ENCODE results near the gene USPL1. TPM values are rescaled to one million over a fixed set of nuclear protein-coding genes. Genes with fewer than 3 reads are reported as not detected.

USPL1 gene
- total and polyA plus RNA-seq, 2 of the 13 experiments (the other 11 are each of a cell fraction or from before 2014, with no cell fraction given) = 13.7 to 15.9 TPM

DNA sequence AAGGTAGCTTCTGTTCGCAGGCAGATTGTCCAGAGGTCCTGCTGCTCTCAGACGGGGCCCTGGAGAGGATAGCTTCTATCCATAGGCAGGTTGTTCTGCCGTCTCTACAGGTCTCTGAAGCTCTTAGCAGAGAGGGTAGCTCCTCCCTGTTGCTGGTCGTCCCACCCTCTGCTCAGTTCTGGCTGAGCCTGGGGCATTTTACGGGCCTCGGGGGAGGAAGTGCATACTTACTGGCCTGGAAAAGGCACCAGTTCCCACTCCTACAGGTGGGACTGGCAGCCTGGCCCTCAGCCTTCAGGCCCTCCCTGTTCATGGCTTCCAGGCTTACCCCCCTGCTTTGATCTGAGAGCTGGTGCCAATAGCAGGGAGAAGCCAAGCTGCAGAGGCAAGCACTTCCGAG lies 42.3 kb downstream of the USPL1 start:
- H3K36me3 ChIP-seq (replicated peaks in 1 of 2; ENCODE audit: control insufficient read depth in 1 of 2, insufficient read depth in 2 of 2, low read length in 2 of 2) = peaks cover 3 to 29% of the 10 kb centered on the region in 2 experiments; a peak in 4 of 5 replicates
- H3K79me2 ChIP-seq (ENCODE audit: insufficient read depth, low read length) = no peaks in the 10 kb centered on the region
- no peak overlapping the region for H3K4me2 ChIP-seq (ENCODE audit: low read depth, low read length)
- H3K27me3 ChIP-seq (ENCODE audit: control insufficient read depth in 1 of 2, insufficient read depth in 2 of 2, low read length in 2 of 2) = no peaks in the 10 kb centered on the region
- no TSS peak for BruUV-seq (replicated peaks)
- CTCF ChIA-PET (ENCODE audit: low intra/inter-chr PET ratio, low total read pairs) = no interaction called here
- no peaks in the 10 kb centered on the region for H3K9me3 ChIP-seq (ENCODE audit: low read length)
- H3K4me3 ChIP-seq (replicated peaks in 1 of 3; ENCODE audit: insufficient read depth in 1 of 3, low read depth in 2 of 3, low read length in 3 of 3) = no peak overlapping the region
- no peak overlapping the region for H3K9ac ChIP-seq (ENCODE audit: insufficient read depth, low read depth, low read length)
- no CpG with 5 or more reads among the region's 7 CpGs for WGBS (ENCODE audit: low lambda C conversion rate)
- in situ Hi-C loops (cut with HindIII; ENCODE audit: extremely low pct_ligation_motif_present, low pct_unique_long_range_greater_than_20kb) = no loop called here
- TF ChIP-seq POLR2G (IDR thresholded peaks at IDR 0.05; ENCODE audit: low read depth, low read length) (peak; percentile 44), AGO2 (optimal IDR thresholded peaks at IDR 0.05; ENCODE audit: low read depth, low read length) (peak; percentile 68), ZNF550 (CRISPR knock-in tag; IDR thresholded peaks at IDR 0.05; ENCODE audit: borderline replicate concordance) (no peak)
- no peak overlapping the region for H2AFZ ChIP-seq (ENCODE audit: low read length)
- H3K27ac ChIP-seq (ENCODE audit: extremely low read length, insufficient read depth, low read length) = no peak overlapping the region
- POLR2A ChIA-PET = no interaction called here
- FAIRE-seq (no peak), ATAC-seq (peak; percentile 52), DNase-seq (ENCODE audit: low spot score) (no peak)
- H4K20me1 ChIP-seq (ENCODE audit: insufficient read depth, low read length) = no peaks in the 10 kb centered on the region
- H3K4me1 ChIP-seq (ENCODE audit: insufficient read depth, low read length) = peaks cover 10% of the 10 kb centered on the region
- intact Hi-C loops (cut with micrococcal nuclease; ENCODE audit: unreplicated experiment) = no loop called here

DNA sequence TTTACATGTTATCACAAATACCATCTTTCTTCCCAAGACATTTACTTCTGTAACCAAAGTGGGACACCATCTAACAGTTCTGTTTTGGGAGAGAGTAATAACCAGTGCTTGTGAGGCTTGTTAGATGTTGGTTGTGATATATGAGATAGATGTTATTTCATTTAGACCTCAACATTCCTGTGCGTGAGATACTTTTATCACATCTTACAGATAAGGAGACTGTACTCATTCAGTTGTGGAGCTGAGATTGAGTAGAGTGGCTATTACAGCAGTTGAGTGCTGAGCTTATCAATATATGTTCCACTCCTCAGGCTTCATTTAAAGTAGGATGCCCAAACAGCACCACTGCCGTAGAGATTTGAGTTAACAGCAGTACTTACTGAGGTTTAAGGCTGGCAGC lies 43.1 kb downstream of the USPL1 start:
- Histone ChIP-seq H2AFZ (ENCODE audit: low read length) (no peak overlapping the region), H3K4me1 (ENCODE audit: insufficient read depth, low read length) (peaks cover 18% of the 10 kb centered on the region), H4K20me1 (ENCODE audit: insufficient read depth, low read length) (no peaks in the 10 kb centered on the region), H3K36me3 (replicated peaks in 1 of 2; ENCODE audit: control insufficient read depth in 1 of 2, insufficient read depth in 2 of 2, low read length in 2 of 2) (peaks cover 3 to 29% of the 10 kb centered on the region in 2 experiments; a peak in 4 of 5 replicates), H3K4me2 (ENCODE audit: low read depth, low read length) (no peak overlapping the region), H3K9me3 (ENCODE audit: low read length) (no peaks in the 10 kb centered on the region), H3K4me3 (replicated peaks in 1 of 3; ENCODE audit: insufficient read depth in 1 of 3, low read depth in 2 of 3, low read length in 3 of 3) (no peak overlapping the region), H3K27me3 (ENCODE audit: control insufficient read depth in 1 of 2, insufficient read depth in 2 of 2, low read length in 2 of 2) (no peaks in the 10 kb centered on the region), H3K9ac (ENCODE audit: insufficient read depth, low read depth, low read length) (no peak overlapping the region), H3K79me2 (ENCODE audit: insufficient read depth, low read length) (no peaks in the 10 kb centered on the region), H3K27ac (ENCODE audit: extremely low read length, insufficient read depth, low read length) (no peak overlapping the region)
- no peak for ATAC-seq
- intact Hi-C loops (cut with micrococcal nuclease; ENCODE audit: unreplicated experiment) = no loop called here
- no peak for DNase-seq (ENCODE audit: low spot score)
- BruUV-seq (replicated peaks) = no TSS peak
- CTCF ChIA-PET (ENCODE audit: low intra/inter-chr PET ratio, low total read pairs) = no interaction called here
- 100% methylated on average over 2 of the region's 2 CpGs for WGBS (ENCODE audit: low lambda C conversion rate)
- in situ Hi-C loops (cut with HindIII; ENCODE audit: extremely low pct_ligation_motif_present, low pct_unique_long_range_greater_than_20kb) = no loop called here
- FAIRE-seq = no peak
- POLR2A ChIA-PET = no interaction called here
- no peak for TF ChIP-seq ZNF615 (CRISPR knock-in tag; IDR thresholded peaks at IDR 0.05; ENCODE audit: borderline replicate concordance)
- TF ChIP-seq TBP (CRISPR knock-in tag; IDR thresholded peaks at IDR 0.05) = no peak
- TF ChIP-seq, protein P1, sequence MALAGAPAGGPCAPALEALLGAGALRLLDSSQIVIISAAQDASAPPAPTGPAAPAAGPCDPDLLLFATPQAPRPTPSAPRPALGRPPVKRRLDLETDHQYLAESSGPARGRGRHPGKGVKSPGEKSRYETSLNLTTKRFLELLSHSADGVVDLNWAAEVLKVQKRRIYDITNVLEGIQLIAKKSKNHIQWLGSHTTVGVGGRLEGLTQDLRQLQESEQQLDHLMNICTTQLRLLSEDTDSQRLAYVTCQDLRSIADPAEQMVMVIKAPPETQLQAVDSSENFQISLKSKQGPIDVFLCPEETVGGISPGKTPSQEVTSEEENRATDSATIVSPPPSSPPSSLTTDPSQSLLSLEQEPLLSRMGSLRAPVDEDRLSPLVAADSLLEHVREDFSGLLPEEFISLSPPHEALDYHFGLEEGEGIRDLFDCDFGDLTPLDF (CRISPR knock-in tag; IDR thresholded peaks at IDR 0.05) = no peak
- TF ChIP-seq, protein P2, sequence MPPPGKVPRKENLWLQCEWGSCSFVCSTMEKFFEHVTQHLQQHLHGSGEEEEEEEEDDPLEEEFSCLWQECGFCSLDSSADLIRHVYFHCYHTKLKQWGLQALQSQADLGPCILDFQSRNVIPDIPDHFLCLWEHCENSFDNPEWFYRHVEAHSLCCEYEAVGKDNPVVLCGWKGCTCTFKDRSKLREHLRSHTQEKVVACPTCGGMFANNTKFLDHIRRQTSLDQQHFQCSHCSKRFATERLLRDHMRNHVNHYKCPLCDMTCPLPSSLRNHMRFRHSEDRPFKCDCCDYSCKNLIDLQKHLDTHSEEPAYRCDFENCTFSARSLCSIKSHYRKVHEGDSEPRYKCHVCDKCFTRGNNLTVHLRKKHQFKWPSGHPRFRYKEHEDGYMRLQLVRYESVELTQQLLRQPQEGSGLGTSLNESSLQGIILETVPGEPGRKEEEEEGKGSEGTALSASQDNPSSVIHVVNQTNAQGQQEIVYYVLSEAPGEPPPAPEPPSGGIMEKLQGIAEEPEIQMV (CRISPR knock-in tag; IDR thresholded peaks at IDR 0.05; ENCODE audit: low read depth) = no peak
- TF ChIP-seq SRY (CRISPR knock-in tag; IDR thresholded peaks at IDR 0.05) = no peak
- TF ChIP-seq, protein P3, sequence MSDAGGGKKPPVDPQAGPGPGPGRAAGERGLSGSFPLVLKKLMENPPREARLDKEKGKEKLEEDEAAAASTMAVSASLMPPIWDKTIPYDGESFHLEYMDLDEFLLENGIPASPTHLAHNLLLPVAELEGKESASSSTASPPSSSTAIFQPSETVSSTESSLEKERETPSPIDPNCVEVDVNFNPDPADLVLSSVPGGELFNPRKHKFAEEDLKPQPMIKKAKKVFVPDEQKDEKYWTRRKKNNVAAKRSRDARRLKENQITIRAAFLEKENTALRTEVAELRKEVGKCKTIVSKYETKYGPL (CRISPR knock-in tag; IDR thresholded peaks at IDR 0.05) = no peak
- TF ChIP-seq JUND (CRISPR knock-in tag; IDR thresholded peaks at IDR 0.05) = no peak
- no peak for TF ChIP-seq CEBPB (IDR thresholded peaks at IDR 0.05; ENCODE audit: borderline replicate concordance, low read depth, low read length)
- TF ChIP-seq, protein P4, sequence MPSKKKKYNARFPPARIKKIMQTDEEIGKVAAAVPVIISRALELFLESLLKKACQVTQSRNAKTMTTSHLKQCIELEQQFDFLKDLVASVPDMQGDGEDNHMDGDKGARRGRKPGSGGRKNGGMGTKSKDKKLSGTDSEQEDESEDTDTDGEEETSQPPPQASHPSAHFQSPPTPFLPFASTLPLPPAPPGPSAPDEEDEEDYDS (CRISPR knock-in tag; IDR thresholded peaks at IDR 0.05) = no peak
- TF ChIP-seq ISX (CRISPR knock-in tag; conservative IDR thresholded peaks at IDR 0.05) = no peak
- no peak for TF ChIP-seq CENPT (CRISPR knock-in tag; IDR thresholded peaks at IDR 0.05; ENCODE audit: low read depth)
- no peak for TF ChIP-seq EP300 (IDR thresholded peaks at IDR 0.05; ENCODE audit: low read depth in 2 of 2, low read length in 2 of 2)
- TF ChIP-seq EP300 (CRISPR knock-in tag; IDR thresholded peaks at IDR 0.05; ENCODE audit: borderline replicate concordance) = no peak
- TF ChIP-seq TOPORS (CRISPR knock-in tag; IDR thresholded peaks at IDR 0.05) = no peak
